Esophagus squamous epithelium (tissue), 4 donors: ENCODE data around the gene NUDT1.

ENCODE experiments used
- CTCF ChIP-seq, 6 experiments: fragments of 450-650 bp in 4 of 6; fragments of 200-600 bp in 2 of 6; sonication (generic) in 2 of 6; IDR thresholded peaks; one replicate each; pipeline ENCODE4 v1.5.1; 2016 to 2019; ENCODE audit warnings: antibody characterized with exemption in 6 of 6, mild to moderate bottlenecking in 4 of 6, moderate library complexity in 4 of 6
- POLR2A ChIP-seq, 4 donors: fragments of 450-650 bp; IDR thresholded peaks; one replicate each; pipeline ENCODE4 v1.6.1; 2017; ENCODE audit warnings: antibody characterized with exemption in 4 of 4, mild to moderate bottlenecking in 4 of 4, moderate library complexity in 3 of 4

GRCh38 chr7:2198760-2199159 lies 43.3 kb upstream of the NUDT1 start:
- TF ChIP-seq POLR2A (IDR thresholded peaks at IDR 0.05) (no peak), CTCF (IDR thresholded peaks at IDR 0.05) (no peak)
